ENCODE measurements around the gene NXPE2. TPM values are rescaled to one million over a fixed set of nuclear protein-coding genes. Genes with fewer than 3 reads are reported as not detected.

NXPE2 gene
- total and polyA plus RNA-seq, 2 of the 8 experiments (the other 6 are each of a cell fraction or from before 2014, with no cell fraction given): not detected

DNA sequence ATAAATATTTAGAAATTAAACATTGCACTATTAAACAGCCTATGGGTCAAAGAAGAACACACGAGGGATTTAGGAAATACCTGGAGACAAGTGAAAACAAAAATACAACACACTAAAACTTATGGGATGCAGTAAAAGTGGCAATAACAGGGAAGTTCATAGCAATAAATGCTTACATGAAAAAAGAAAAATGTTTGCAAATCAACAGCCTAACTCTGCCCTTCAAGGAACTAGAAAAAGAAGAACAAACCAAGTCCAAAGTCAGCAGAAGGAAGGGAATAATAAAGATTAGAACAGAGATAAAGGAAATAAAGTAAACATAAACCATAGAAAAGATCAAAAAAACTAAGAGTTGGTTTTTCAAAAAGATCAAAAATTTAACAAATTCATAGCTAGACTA, 31.6 kb downstream of the NXPE2 start:
- Histone ChIP-seq H4K20me1 (replicated peaks in 1 of 2; ENCODE audit: control insufficient read depth in 1 of 2, insufficient read depth in 2 of 2, low read length in 2 of 2) (no peaks in the 10 kb centered on the region), H3K36me3 (ENCODE audit: control insufficient read depth in 2 of 4, insufficient read depth in 4 of 4, low read length in 3 of 4) (no peaks in the 10 kb centered on the region), H4K5ac (ENCODE audit: insufficient read length, low read depth, low read length) (no peak overlapping the region), H3K18ac (ENCODE audit: extremely low read depth, low read length) (no peak overlapping the region), H2AFZ (ENCODE audit: low read length) (no peak overlapping the region), H3K23me2 (ENCODE audit: low read depth, low read length) (no peaks in the 10 kb centered on the region), H2BK120ac (replicated peaks; ENCODE audit: low read depth, low read length) (no peak overlapping the region), H3K79me2 (ENCODE audit: control insufficient read depth in 1 of 2, insufficient read depth in 2 of 2, low read length in 2 of 2) (no peaks in the 10 kb centered on the region), H3K14ac (ENCODE audit: insufficient read length) (no peak overlapping the region), H3K23ac (ENCODE audit: insufficient read length) (no peak overlapping the region), H2BK5ac (ENCODE audit: low read depth, low read length) (no peak overlapping the region), H2BK20ac (ENCODE audit: low read length) (no peak overlapping the region), H4K8ac (ENCODE audit: extremely low read depth, insufficient read depth, low read length) (no peak overlapping the region), H3K9ac (replicated peaks in 1 of 4; ENCODE audit: extremely low read depth in 1 of 4, low read depth in 3 of 4, low read length in 3 of 4) (no peak overlapping the region), H3K27me3 (replicated peaks in 1 of 4; ENCODE audit: control insufficient read depth in 3 of 4, extremely low read depth in 1 of 4, insufficient read depth in 3 of 4, low read length in 3 of 4) (no peaks in the 10 kb centered on the region), H3K9me3 (ENCODE audit: insufficient read depth in 2 of 2, low read depth in 1 of 2, low read length in 1 of 2) (no peaks in the 10 kb centered on the region), H3K27ac (ENCODE audit: low read depth, low read length) (no peak overlapping the region), H3K56ac (replicated peaks; ENCODE audit: insufficient read length, low read depth, low read length) (no peak overlapping the region), H3K4me1 (replicated peaks in 1 of 4; ENCODE audit: control insufficient read depth in 3 of 4, insufficient read depth in 4 of 4, low read length in 3 of 4) (no peaks in the 10 kb centered on the region), H2AK5ac (ENCODE audit: low read depth, low read length) (no peak overlapping the region), H2BK12ac (ENCODE audit: low read depth, low read length) (no peak overlapping the region), H3K79me1 (ENCODE audit: low read depth, low read length) (no peaks in the 10 kb centered on the region), H3K4me3 (ENCODE audit: extremely low read depth in 1 of 4, insufficient read depth in 2 of 4, low read depth in 3 of 4, low read length in 4 of 4) (no peak overlapping the region), H4K91ac (replicated peaks; ENCODE audit: insufficient read length, low read length) (no peak overlapping the region), H3K4ac (replicated peaks; ENCODE audit: insufficient read length, low read depth, low read length) (no peak overlapping the region), H2BK15ac (ENCODE audit: low read length) (no peak overlapping the region), H3K4me2 (ENCODE audit: insufficient read depth in 1 of 2, low read depth in 2 of 2, low read length in 2 of 2) (no peak overlapping the region)
- 93% methylated on average over 1 of the region's 1 CpG; no CpG with 5 or more reads in 1 of the 2 experiments for WGBS, 2 experiments (ENCODE audit: extremely low coverage in 1 of 2, insufficient coverage in 1 of 2, insufficient read length in 1 of 2, insufficient replicate concordance in 2 of 2, low coverage in 1 of 2, low lambda C conversion rate in 2 of 2, missing lambda C conversion rate in 1 of 2)
- no peak for DNase-seq (ENCODE audit: low read depth in 1 of 2, low spot score in 2 of 2)
- TF ChIP-seq, protein P1, sequence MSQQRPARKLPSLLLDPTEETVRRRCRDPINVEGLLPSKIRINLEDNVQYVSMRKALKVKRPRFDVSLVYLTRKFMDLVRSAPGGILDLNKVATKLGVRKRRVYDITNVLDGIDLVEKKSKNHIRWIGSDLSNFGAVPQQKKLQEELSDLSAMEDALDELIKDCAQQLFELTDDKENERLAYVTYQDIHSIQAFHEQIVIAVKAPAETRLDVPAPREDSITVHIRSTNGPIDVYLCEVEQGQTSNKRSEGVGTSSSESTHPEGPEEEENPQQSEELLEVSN (IDR thresholded peaks at IDR 0.05): no peak
- no peak for TF ChIP-seq CREB1 (IDR thresholded peaks at IDR 0.05)
- no peak for TF ChIP-seq ZNF274 (IDR thresholded peaks at IDR 0.05; ENCODE audit: borderline replicate concordance, extremely low read depth, low read length)
- TF ChIP-seq TEAD4 (IDR thresholded peaks at IDR 0.05; ENCODE audit: low read depth, low read length): no peak
- TF ChIP-seq TCF12 (IDR thresholded peaks at IDR 0.05; ENCODE audit: low read depth, low read length): no peak
- TF ChIP-seq CBX5 (IDR thresholded peaks at IDR 0.05; ENCODE audit: low read depth, low read length): no peak
- ChIA-PET POLR2A (ENCODE audit: partially characterized antibody) (no interaction called here), CTCF (ENCODE audit: partially characterized antibody) (interaction anchor here (1.1 kb wide), 1 partner anchor 8 kb away, joined by 3 read pairs; no protein-coding TSS in a partner anchor)
- no peak for FAIRE-seq
